Stimulated activated CD8-positive, alpha-beta memory T cell treated with anti-CD3 and anti-CD28 coated beads, Interleukin-7, amount 100 ng/mL, for 1 hour (primary cell): Measurements from ENCODE around the gene CST9L.

Experiments
- DNase-seq, 2 donors: peaks; one replicate each; pipeline ENCODE4 v3.0.0-alpha.2; 2020; ENCODE audit warnings: low read depth in 2 of 2

CST9L gene

DNA sequence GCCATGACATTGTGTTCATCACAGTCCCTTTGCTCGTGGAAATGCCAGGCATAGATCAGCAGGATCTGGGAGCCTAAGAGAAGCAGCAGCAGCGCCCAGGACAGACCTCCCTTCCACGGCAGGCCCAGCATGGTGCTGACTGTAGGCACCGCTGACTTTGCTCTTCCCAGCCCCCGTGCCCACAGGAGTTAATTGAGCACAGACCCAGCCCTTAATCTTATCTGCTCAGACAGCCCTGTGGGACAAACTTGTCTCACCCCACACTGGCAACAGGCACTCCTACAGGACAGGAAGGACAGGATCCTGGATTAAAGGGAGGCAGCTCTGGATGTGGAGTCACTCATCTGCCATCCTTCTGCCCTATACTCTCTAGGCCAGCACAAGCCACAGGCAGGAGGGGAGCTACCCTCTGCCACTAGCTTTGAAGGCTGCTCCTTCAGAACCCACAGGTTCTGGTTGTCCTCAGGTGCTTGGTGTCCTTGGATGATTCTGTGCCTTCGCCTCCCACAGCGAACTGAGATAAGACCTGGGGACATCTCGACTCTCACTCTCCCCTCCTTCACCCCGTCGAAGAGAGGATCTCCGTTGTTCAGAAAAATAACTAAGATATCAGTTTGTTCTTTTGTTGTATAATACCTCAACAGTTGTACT lies at the start of gene CST9L:
TSS of gene CST9L (minus strand) at position 165 of the 651 bp plus-strand sequence. CDS start at position 131, 34 bp downstream.
- DNase-seq: no peak

GRCh38 chr20:23614163-23614562 lies 45.9 kb upstream of the CST9L start:
- DNase-seq: no peak

- DNase-seq: no peak
Observed at GRCh38 chr20:23613676-23614075, 45.4 kb upstream of the CST9L start.

DNA sequence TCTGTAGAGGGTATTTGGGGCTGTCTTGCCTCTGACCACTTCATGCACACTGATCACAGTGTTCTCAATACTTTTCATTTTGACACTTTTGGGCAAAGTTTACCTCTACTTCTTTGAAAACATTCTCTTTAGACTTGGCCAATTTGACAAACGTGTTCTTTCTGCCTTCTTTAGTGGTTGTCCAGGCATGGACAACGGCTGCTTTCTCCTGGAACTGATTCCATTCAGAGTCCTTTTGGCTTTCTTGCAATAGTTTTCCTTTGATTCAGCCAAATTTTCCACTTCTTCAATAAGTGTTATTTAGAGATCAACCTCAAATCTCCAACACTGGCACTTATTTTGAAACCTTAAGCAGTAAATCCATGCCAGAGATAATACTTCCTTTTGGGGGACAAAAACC lies 44.1 kb upstream of the CST9L start:
- no peak for DNase-seq

- DNase-seq: no peak
Observed at GRCh38 chr20:23609486-23610109, 41.3 kb upstream of the CST9L start.

- DNase-seq: no peak
Observed at GRCh38 chr20:23608251-23608846, 40.1 kb upstream of the CST9L start.

DNA sequence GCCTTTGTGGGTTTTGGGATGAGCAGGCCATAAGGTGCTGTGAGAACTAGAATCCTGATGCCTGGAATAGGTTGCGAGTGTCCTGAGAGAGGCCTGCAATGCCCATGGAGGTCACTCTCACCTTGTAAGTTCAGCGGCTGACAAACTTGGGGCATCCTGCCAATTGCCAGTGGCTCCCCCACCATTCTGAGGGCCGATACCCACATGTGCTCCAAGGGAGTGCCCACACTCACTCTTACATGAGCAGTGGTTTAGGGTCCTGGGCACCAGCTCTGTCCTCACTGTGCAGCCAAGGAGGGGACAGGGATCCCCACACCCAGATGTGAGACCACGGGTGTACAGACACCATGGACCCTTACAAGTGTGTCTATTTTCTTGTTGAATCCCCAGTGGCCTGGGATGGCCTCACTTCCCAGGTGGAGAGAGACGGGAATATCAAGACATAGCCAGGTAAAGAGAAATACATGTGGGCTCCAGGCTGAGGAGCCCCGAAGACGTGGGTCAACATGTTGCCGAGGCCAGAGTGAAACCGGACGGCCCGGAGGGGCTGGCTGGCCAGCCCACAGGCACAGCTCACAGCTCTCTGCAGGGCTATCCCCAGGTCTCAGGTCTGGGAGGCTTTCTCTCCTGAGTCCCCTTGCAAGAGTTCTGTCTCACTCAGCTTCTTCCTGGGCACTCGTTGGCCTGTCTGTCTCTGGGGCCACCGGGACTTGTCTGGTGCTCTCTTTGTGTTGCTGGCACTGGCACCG lies 39.4 kb upstream of the CST9L start:
- no peak for DNase-seq

DNA sequence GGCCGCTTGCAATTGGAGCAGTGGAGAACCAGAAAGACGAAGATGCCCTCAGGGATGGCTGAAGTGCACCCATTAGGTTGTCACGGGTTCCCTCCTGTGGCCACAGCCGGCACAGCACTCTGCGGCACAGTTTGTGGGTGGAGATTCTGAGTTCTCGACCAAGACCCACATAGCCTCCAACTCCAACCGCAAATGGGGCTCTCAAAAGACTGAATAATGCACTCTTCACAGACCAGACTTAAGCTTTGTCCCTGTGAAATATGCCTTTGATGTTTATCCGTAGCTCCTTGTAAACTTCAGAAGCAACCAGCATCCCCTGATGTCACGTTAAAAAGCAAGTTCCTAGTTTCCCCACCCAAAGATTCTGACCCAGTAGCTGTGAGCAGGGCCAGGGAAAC lies 38.4 kb upstream of the CST9L start:
- DNase-seq: peak; percentile 4 to 35

DNA sequence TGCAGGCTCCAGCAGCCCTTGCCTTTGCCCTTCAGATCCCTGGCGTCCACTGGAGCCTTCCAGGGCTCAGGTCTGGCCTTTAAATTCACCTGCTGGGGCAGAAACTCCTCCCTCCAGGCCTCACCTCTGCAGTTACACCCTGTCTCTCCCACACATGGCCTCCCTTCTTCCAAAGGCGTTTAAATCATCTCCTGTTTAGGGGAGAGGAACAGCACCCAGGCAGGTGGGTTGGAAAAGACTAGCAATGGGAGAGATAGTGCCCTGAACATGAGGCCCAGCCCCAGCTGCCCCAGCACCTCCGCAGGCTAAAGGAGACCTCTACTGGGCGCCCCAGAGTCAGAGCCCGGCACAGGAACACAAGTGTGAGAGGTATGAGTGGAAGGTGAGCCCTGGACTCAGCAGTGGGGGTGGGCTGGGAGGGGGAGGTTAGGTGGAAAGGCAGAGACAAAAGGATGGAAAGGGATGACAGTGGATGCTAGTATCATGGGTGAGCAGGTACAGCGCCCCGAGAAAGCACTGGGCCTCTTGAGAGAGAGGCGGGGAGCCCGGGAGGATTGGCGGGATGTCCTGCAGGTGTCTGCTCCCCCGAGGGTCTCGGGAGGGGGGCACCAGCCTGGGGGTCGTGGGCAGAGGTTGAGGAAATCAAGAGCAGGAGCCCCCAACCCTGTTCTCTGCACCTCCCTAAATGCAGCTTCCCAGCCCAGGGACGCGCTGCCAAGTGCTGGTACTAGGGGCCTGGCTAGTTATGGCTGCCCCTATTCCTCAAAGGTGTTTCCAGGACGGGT lies 37.8 kb upstream of the CST9L start, which contains the start of gene CST9:
TSS of gene CST9 (minus strand) at position 51 of the 785 bp plus-strand sequence. CDS start 53 bp downstream, outside the sequence.
- no peak for DNase-seq

GRCh38 chr20:23604306-23604705 lies 36.0 kb upstream of the CST9L start:
- DNase-seq: no peak

DNA sequence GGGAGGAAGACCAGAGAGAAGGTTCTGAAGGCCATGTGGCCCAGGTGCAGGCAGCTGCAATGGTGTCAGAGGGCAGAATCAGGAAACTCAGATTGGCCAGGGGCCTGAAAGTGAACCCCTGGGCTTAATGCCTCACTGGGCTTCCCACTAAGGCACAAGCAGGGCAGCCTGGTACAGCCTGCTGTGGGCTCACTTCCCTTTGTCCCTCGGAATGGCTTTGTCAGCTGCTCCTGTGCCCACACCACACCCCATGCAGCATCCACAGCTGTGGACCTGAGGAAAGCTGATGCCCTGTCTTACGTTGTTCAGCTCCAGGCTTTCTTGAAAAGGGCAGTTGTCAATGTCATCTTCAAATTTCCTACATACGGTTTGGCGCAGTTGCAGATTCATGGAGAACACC lies 35.0 kb upstream of the CST9L start:
- DNase-seq: no peak

DNA sequence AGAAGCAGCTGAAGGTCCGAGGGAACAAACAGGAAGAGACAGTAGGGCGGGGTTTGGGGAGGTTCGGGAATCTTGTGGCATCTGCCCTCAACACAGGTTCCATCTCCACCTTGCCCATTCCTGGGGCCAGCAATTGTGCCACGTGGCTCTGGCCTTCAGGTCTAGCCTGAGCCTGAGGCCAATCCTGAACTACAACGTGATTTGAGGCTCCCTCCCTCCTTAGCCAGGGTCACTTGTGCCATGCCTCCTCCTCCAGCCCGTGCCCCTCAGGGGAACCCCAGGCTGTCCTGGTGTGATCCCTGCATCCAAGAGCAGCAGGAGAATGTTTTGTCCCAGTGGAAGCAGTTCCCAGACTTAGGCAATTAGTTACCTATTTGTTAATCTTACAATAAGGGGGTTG lies 34.4 kb upstream of the CST9L start:
- DNase-seq: no peak

DNA sequence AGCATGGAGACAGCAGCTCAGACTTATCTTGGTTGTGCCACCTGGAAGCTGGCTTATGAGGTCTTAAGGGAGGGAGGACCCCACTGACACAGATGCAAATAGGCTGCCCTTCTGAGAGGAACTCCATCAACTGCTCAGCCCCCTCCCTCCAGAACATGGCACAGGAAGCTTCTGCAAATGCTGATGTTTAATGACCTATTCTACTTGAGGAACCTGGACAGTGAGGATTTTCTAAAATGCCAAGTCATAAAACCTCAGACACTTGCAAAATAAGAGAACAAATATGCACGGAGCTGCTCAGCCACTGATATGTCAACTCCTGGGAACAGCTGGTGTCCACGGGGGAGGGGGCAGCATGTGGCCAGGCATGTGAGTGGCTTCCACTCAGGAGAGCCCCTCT lies 34.0 kb upstream of the CST9L start:
- no peak for DNase-seq

DNA sequence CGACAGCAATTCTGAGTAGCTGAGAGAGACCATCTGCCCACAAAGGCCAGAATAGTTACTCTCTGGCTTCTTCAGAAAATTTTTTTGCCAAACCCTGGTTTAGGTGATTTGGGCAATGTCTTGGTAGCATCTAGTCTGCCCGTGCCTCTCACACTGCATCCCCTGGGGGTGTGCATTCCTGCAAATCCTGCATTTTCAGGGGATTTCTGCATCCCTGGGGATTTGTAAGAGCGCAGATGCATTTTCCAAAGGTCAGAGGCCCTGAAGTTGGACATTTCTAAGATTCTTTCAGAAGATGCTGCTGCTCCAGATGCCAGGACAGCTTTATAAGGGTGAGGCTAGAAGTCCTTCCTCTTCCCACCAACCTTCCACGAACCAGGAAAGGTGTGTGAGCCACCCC lies 33.4 kb upstream of the CST9L start:
- DNase-seq: no peak

GRCh38 chr20:23598481-23598880 lies 30.2 kb upstream of the CST9L start:
- no peak for DNase-seq

- DNase-seq: no peak
Observed at GRCh38 chr20:23596579-23597250, 28.4 kb upstream of the CST9L start.

DNA sequence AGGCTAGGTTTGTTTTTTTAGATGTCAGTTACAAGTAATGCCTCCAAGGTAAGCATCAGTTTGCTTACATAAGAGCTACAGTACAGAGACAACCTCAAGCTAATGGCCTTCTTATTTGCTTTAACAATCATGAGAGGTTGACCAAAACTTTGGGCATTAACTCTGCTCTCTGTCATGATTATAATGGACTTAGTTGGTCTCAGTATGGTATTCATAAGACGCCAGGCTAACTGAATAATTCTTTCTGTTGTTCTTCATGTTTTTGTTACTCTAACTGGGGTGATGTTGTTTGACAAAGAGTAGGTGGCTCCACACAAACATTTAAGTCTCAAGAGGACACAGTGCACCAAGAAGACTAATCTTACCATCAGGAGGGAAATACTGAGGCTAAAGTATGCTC lies 27.7 kb upstream of the CST9L start:
- no peak for DNase-seq

- DNase-seq: no peak
Observed at GRCh38 chr20:23588434-23589403, 20.4 kb upstream of the CST9L start.

DNA sequence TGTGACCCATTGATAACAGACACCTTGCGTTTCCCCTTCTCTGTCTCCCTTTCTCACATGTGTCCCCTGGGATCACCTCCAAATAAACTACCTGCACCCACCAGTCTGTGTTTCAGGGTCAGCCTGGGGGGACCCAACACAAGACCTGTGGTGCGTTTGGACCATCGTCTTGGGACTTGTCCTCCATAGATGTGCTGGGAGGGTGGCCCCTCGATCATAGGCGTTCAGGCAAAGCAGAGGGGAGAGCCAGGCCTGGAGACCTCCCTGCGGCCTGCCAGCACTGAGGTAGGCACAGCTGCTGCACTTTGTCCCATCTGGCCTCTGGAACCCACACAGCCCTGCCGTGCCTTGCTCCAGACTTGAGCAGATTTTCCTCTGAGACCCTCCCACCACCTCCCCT lies 19.3 kb upstream of the CST9L start:
- DNase-seq: no peak
